SK-N-SH (cell line): Measurements from ENCODE around the gene NDUFC2. TPM values are rescaled to one million over a fixed set of nuclear protein-coding genes. Genes with fewer than 3 reads are reported as not detected.

Source experiments
- CTCF ChIA-PET: fragments of 300-600, 350-600 bp; formaldehyde crosslinking; extraction: SDS; loops from one replicate; lab custom pipeline; 2021; lab: Yijun Ruan, JAX
- POLR2A ChIA-PET: fragments of 350-600 bp; sonication (Branson Sonifier 250); formaldehyde crosslinking; extraction: SDS; loops from one replicate; lab custom pipeline; 2020; ENCODE audit warnings: antibody characterized with exemption, inconsistent platforms; lab: Yijun Ruan, JAX
- DNase-seq: peaks from one replicate; pipeline ENCODE4 v3.0.0; 2012
- H2AFZ ChIP-seq: fragments of 200-600 bp; sonication (generic); 2 replicates; pipeline ENCODE4 v1.8.1; 2016; ENCODE audit warnings: antibody characterized with exemption, mild to moderate bottlenecking, low read depth
- H3F3A ChIP-seq: fragments of 200-600 bp; sonication (generic); replicated peaks from 2 replicates; pipeline ENCODE3; 2016; ENCODE audit warnings: antibody characterized with exemption, mild to moderate bottlenecking; ENCODE audit not compliant: insufficient read depth
- H3K27ac ChIP-seq, 2 experiments: fragments of 200-500 bp in 1 of 2; fragments of 200-600 bp in 1 of 2; sonication (Bioruptor generic) in 1 of 2; sonication (generic), shearing (Covaris generic) in 1 of 2; 2 replicates each; pipeline versions ENCODE4 v1.5.1 to v1.6.1; 2014 to 2016; ENCODE audit warnings: low read depth in 2 of 2, inconsistent platforms in 1 of 2, low read length in 1 of 2, mild to moderate bottlenecking in 1 of 2, mixed read lengths in 1 of 2
- H3K27me3 ChIP-seq: fragments of 200-600 bp; sonication (generic), shearing (Covaris generic); 2 replicates; pipeline ENCODE4 v1.6.1; 2016; ENCODE audit warnings: mixed run types; ENCODE audit not compliant: insufficient read depth
- H3K36me3 ChIP-seq, 2 experiments: fragments of 200-500 bp in 1 of 2; fragments of 200-600 bp in 1 of 2; sonication (Bioruptor generic) in 1 of 2; sonication (generic) in 1 of 2; replicated peaks in 1 of 2; 2 replicates each; pipeline versions ENCODE3 to v1.5.1; 2014 to 2016; ENCODE audit warnings: low read length in 1 of 2, mild to moderate bottlenecking in 1 of 2; ENCODE audit not compliant: insufficient read depth in 2 of 2, control insufficient read depth in 1 of 2
- H3K4me1 ChIP-seq, 2 experiments: fragments of 200-500 bp in 1 of 2; fragments of 200-600 bp in 1 of 2; sonication (Bioruptor generic) in 1 of 2; sonication (generic), shearing (Covaris generic) in 1 of 2; 2 replicates each; pipeline versions ENCODE4 v1.5.1 to v1.6.1; 2014 to 2016; ENCODE audit warnings: low read depth in 1 of 2, low read length in 1 of 2, mixed run types in 1 of 2; ENCODE audit not compliant: insufficient read depth in 2 of 2, control insufficient read depth in 1 of 2
- H3K4me2 ChIP-seq: fragments of 200-600 bp; sonication (generic), shearing (Covaris generic); 2 replicates; pipeline ENCODE4 v1.6.1; 2017; ENCODE audit warnings: mixed run types
- H3K4me3 ChIP-seq, 2 experiments: fragments of 200-500 bp in 1 of 2; fragments of 200-600 bp in 1 of 2; sonication (Bioruptor generic) in 1 of 2; sonication (generic), shearing (Covaris generic) in 1 of 2; 2 replicates each; pipeline versions ENCODE4 v1.5.1 to v1.8.1; 2014 to 2016; ENCODE audit warnings: low read depth in 2 of 2, inconsistent platforms in 1 of 2, low read length in 1 of 2, mild to moderate bottlenecking in 1 of 2, mixed read lengths in 1 of 2, moderate library complexity in 1 of 2
- H3K79me2 ChIP-seq: fragments of 200-600 bp; sonication (generic); 2 replicates; pipeline ENCODE4 v1.8.1; 2017; ENCODE audit warnings: mild to moderate bottlenecking; ENCODE audit not compliant: insufficient read depth
- H3K9ac ChIP-seq: fragments of 200-600 bp; sonication (generic); 2 replicates; pipeline ENCODE4 v1.6.1; 2017; ENCODE audit warnings: mixed run types
- H3K9me2 ChIP-seq: fragments of 200-600 bp; sonication (generic); 2 replicates; pipeline ENCODE4 v1.6.1; 2017; ENCODE audit warnings: mixed run types
- H3K9me3 ChIP-seq: fragments of 200-600 bp; sonication (generic); 2 replicates; pipeline ENCODE4 v1.6.1; 2017; ENCODE audit warnings: mixed run types, mild to moderate bottlenecking, moderate library complexity
- H4K20me1 ChIP-seq: fragments of 200-600 bp; sonication (generic); 2 replicates; pipeline ENCODE4 v1.6.1; 2017; ENCODE audit warnings: mild to moderate bottlenecking, mixed run types; ENCODE audit not compliant: insufficient read depth
- CTCF ChIP-seq: fragments of 200-600 bp; sonication (generic); IDR thresholded peaks from 2 replicates; pipeline ENCODE4 v1.6.1; 2017; ENCODE audit warnings: antibody characterized with exemption, mild to moderate bottlenecking, moderate library complexity
- MEF2A ChIP-seq: IDR thresholded peaks from 2 replicates; pipeline ENCODE4 v1.4.0; 2012; ENCODE audit warnings: low read depth, borderline replicate concordance
- MXI1 ChIP-seq: IDR thresholded peaks from 2 replicates; pipeline ENCODE4 v1.6.1; 2012; ENCODE audit warnings: mild to moderate bottlenecking, low read depth, low read length, improper control_type of control experiment
- RCOR1 ChIP-seq: fragments of 150-350 bp; IDR thresholded peaks from 2 replicates; pipeline ENCODE4 v1.6.1; 2017; ENCODE audit warnings: antibody characterized with exemption, low read length
- RXRA ChIP-seq: IDR thresholded peaks from 2 replicates; pipeline ENCODE4 v1.4.0; 2012; ENCODE audit warnings: low read depth, mild to moderate bottlenecking, borderline replicate concordance
- SIN3A ChIP-seq: IDR thresholded peaks from 2 replicates; pipeline ENCODE4 v1.6.1; 2012; ENCODE audit warnings: low read depth, mild to moderate bottlenecking, low read length, moderate library complexity, borderline replicate concordance
- WGBS: methylation state at CpG from one replicate; pipeline ENCODE4 v1.1.6; 2017; ENCODE audit warnings: low lambda C conversion rate; 5-methylcytosine and 5-hydroxymethylcytosine counted together
- polyA plus RNA-seq, 3 experiments: library from polyadenylated mRNA; depleted of rRNA; stranded (reverse); fragments of >200 nt; gene quantifications; 2 replicates each; pipeline ENCODE4 v1.2.3, GENCODE V29; 2012
- TF ChIP-seq, protein P1 (sequence below): IDR thresholded peaks from 2 replicates; pipeline ENCODE4 v1.4.0; 2012; ENCODE audit warnings: low read depth, borderline replicate concordance

NDUFC2 gene
- polyA plus RNA-seq, 1 of the 3 experiments (the other 2 are of a cell fraction), result 235 TPM

- Histone ChIP-seq H3K4me2 (no peak overlapping the region), H3K9ac (no peak overlapping the region), H4K20me1 (no peaks in the 10 kb centered on the region)
- CTCF ChIA-PET, result interaction anchor here (0.8 to 3.7 kb wide), 3 partner anchors 9 to 528 kb away, joined by 4 to 25 read pairs (median 4); no protein-coding TSS in a partner anchor
- TF ChIP-seq MEF2A, result no peak
- TF ChIP-seq RCOR1, result no peak
- TF ChIP-seq, all 33 proteins: peak for 0
- DNase-seq, result no peak
- H2AFZ ChIP-seq, result no peak overlapping the region
- POLR2A ChIA-PET, result interaction anchor here (1.1 kb wide), 1 partner anchor 42 kb away, joined by 3 read pairs; the partner anchor contains the start of gene INTS4
- no peaks in the 10 kb centered on the region for H3K9me2 ChIP-seq
- H3K27me3 ChIP-seq, result no peaks in the 10 kb centered on the region
- H3K27ac ChIP-seq, result no peak overlapping the region; a peak in 1 of 4 replicates
- 83% methylated on average over 1 of the region's 3 CpGs for WGBS
- peaks cover 31 to 33% of the 10 kb centered on the region in 2 experiments; a peak in 3 of 4 replicates for H3K4me1 ChIP-seq
- peaks cover 5% of the 10 kb centered on the region; the same call in 1 of the 2 replicates for H3K79me2 ChIP-seq
- no peak overlapping the region for H3K4me3 ChIP-seq
- H3K36me3 ChIP-seq, result no peaks in the 10 kb centered on the region
- H3K9me3 ChIP-seq, result no peaks in the 10 kb centered on the region
- peaks cover 23% of the 10 kb centered on the region for H3F3A ChIP-seq
These were observed 42.6 kb downstream of the NDUFC2 start for GRCh38 chr11:78037056-78037455.

DNA sequence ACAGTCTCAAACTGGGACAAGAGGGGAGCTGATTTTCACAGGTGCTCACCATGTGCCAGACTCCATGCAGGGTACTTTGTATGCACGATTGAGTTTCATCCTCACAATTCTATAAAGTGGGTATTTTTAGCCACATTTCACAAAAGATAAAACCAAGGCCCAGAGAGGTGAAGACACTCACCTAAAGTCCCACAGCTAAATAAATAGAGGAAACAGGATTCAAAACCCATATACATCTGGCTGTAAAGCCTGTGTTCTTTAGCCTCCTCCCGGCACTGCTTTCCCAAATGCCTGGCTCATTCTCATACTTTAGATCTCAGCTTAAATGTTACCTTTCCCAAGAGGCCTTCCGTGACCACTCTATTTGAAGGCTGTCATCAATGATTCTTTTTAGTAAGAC lies 43.3 kb downstream of the NDUFC2 start:
- CTCF ChIA-PET, result interaction anchor here (0.8 to 3.7 kb wide), 3 partner anchors 10 to 529 kb away, joined by 4 to 25 read pairs (median 4); no protein-coding TSS in a partner anchor
- DNase-seq, result no peak

More for the DNA sequence above, 43.3 kb downstream of the NDUFC2 start:
- H3K27ac ChIP-seq, result no peak overlapping the region
- peaks cover 4% of the 10 kb centered on the region; the same call in 1 of the 2 replicates for H3K79me2 ChIP-seq
- peaks cover 23% of the 10 kb centered on the region for H3F3A ChIP-seq
- no peaks in the 10 kb centered on the region for H3K9me3 ChIP-seq
- H3K4me1 ChIP-seq, result peaks cover 37 to 38% of the 10 kb centered on the region in 2 experiments; a peak in 3 of 4 replicates
- H3K36me3 ChIP-seq, result no peaks in the 10 kb centered on the region
- POLR2A ChIA-PET, result no interaction called here
- no peak for TF ChIP-seq RXRA
- no peak for TF ChIP-seq SIN3A
- TF ChIP-seq, protein P1, sequence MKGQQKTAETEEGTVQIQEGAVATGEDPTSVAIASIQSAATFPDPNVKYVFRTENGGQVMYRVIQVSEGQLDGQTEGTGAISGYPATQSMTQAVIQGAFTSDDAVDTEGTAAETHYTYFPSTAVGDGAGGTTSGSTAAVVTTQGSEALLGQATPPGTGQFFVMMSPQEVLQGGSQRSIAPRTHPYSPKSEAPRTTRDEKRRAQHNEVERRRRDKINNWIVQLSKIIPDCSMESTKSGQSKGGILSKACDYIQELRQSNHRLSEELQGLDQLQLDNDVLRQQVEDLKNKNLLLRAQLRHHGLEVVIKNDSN, result no peak
- no peak for TF ChIP-seq MXI1
- no peak for TF ChIP-seq CTCF
- WGBS, result 86% methylated on average over 3 of the region's 3 CpGs
- no peak overlapping the region for H3K9ac ChIP-seq
- H3K4me2 ChIP-seq, result no peak overlapping the region
- H3K9me2 ChIP-seq, result no peaks in the 10 kb centered on the region
- H3K4me3 ChIP-seq, result no peak overlapping the region
- no peaks in the 10 kb centered on the region for H3K27me3 ChIP-seq
- no peak overlapping the region for H2AFZ ChIP-seq
- H4K20me1 ChIP-seq, result no peaks in the 10 kb centered on the region
